WTC11 (cell line): ENCODE results near the gene RAB26. TPM values are rescaled to one million over a fixed set of nuclear protein-coding genes. Genes with fewer than 3 reads are reported as not detected.

Experiments used
- ATAC-seq: fragments of 200-7000 bp; cut with Tn5 transposase; 2 replicates; pipeline ENCODE4 v1.10.0; 2021; ENCODE audit warnings: mild to moderate bottlenecking, moderate library complexity
- CTCF ChIA-PET: fragments of 300-600 bp; sonication (Branson Sonifier 250); formaldehyde crosslinking; loops from one replicate; lab custom pipeline; 2021; ENCODE audit warnings: antibody characterized with exemption; lab: Charles Lee
- POLR2A ChIA-PET: fragments of 350-600 bp; sonication (Branson Sonifier 250); formaldehyde crosslinking; loops from one replicate; lab custom pipeline; 2021; ENCODE audit warnings: antibody characterized with exemption; lab: Charles Lee
- DNase-seq: peaks from one replicate; pipeline ENCODE4 v3.0.0; 2021; ENCODE audit warnings: low spot score
- H3K27ac Mint-ChIP-seq: 2 replicates; pipeline ENCODE4 v1.8.0; 2021; ENCODE audit warnings: mixed read lengths
- H3K27me3 Mint-ChIP-seq: 2 replicates; pipeline ENCODE4 v1.8.0; 2021; ENCODE audit warnings: low read depth, mild to moderate bottlenecking, moderate library complexity, mixed read lengths
- H3K36me3 Mint-ChIP-seq: 2 replicates; pipeline ENCODE4 v1.8.0; 2021; ENCODE audit warnings: mixed read lengths
- H3K4me1 Mint-ChIP-seq: 2 replicates; pipeline ENCODE4 v1.8.0; 2022; ENCODE audit warnings: mixed read lengths
- H3K4me3 Mint-ChIP-seq: 2 replicates; pipeline ENCODE4 v1.8.0; 2021; ENCODE audit warnings: mild to moderate bottlenecking, moderate library complexity, mixed read lengths
- H3K9me3 Mint-ChIP-seq: 2 replicates; pipeline ENCODE4 v1.8.0; 2021; ENCODE audit warnings: mixed read lengths
- AR ChIP-seq: fragments of 250-450 bp; sonication (Bioruptor Pico); IDR thresholded peaks from 2 replicates; pipeline ENCODE4 v1.9.0; 2021; ENCODE audit warnings: mild to moderate bottlenecking
- CDX4 ChIP-seq: fragments of 250-450 bp; sonication (Bioruptor Pico); IDR thresholded peaks from 2 replicates; pipeline ENCODE4 v1.9.0; 2021; ENCODE audit warnings: moderate library complexity, mild to moderate bottlenecking, inconsistent platforms, borderline replicate concordance
- EMX1 ChIP-seq: fragments of 250-450 bp; sonication (Bioruptor Pico); IDR thresholded peaks from 2 replicates; pipeline ENCODE4 v1.8.0; 2021; ENCODE audit warnings: mild to moderate bottlenecking
- FOXJ3 ChIP-seq: sonication (generic); formaldehyde crosslinking; IDR thresholded peaks from 2 replicates; pipeline ENCODE4 v1.9.0; 2021; ENCODE audit warnings: missing genetic modification reagents, mild to moderate bottlenecking, borderline replicate concordance
- MLX ChIP-seq: sonication (generic); formaldehyde crosslinking; IDR thresholded peaks from 2 replicates; pipeline ENCODE4 v1.8.1; 2023; ENCODE audit warnings: mild to moderate bottlenecking, missing genetic modification reagents, moderate library complexity
- PRRX2 ChIP-seq: fragments of 250-450 bp; sonication (Bioruptor Pico); IDR thresholded peaks from 2 replicates; pipeline ENCODE4 v1.8.0; 2021; ENCODE audit warnings: mild to moderate bottlenecking
- SMAD3 ChIP-seq: sonication (generic); formaldehyde crosslinking; IDR thresholded peaks from 2 replicates; pipeline ENCODE4 v1.8.0; 2022; ENCODE audit warnings: missing genetic modification reagents, mild to moderate bottlenecking, borderline replicate concordance
- SMAD4 ChIP-seq: sonication (generic); formaldehyde crosslinking; IDR thresholded peaks from 2 replicates; pipeline ENCODE4 v1.8.0; 2022; ENCODE audit warnings: mild to moderate bottlenecking, missing genetic modification reagents
- SOX15 ChIP-seq: fragments of 250-450 bp; sonication (Bioruptor Pico); IDR thresholded peaks from 2 replicates; pipeline ENCODE4 v1.9.0; 2021; ENCODE audit warnings: mild to moderate bottlenecking
- SP1 ChIP-seq: sonication (generic); formaldehyde crosslinking; conservative IDR thresholded peaks from 2 replicates; pipeline ENCODE4 v1.8.1; 2022; ENCODE audit warnings: missing genetic modification reagents
- TEAD4 ChIP-seq: sonication (generic); formaldehyde crosslinking; IDR thresholded peaks from 2 replicates; pipeline ENCODE4 v1.8.0; 2022; ENCODE audit warnings: mild to moderate bottlenecking, missing genetic modification reagents
- USF2 ChIP-seq: sonication (generic); formaldehyde crosslinking; IDR thresholded peaks from 2 replicates; pipeline ENCODE4 v1.8.1; 2023; ENCODE audit warnings: mild to moderate bottlenecking, missing genetic modification reagents, moderate library complexity
- ZNF121 ChIP-seq: sonication (generic); formaldehyde crosslinking; IDR thresholded peaks from 2 replicates; pipeline ENCODE4 v1.8.0; 2023; ENCODE audit warnings: missing genetic modification reagents
- ZNF317 ChIP-seq: sonication (generic); formaldehyde crosslinking; IDR thresholded peaks from 2 replicates; pipeline ENCODE4 v1.8.1; 2023; ENCODE audit warnings: low read depth, mild to moderate bottlenecking, moderate library complexity, missing genetic modification reagents, borderline replicate concordance
- ZNF532 ChIP-seq: fragments of 250-450 bp; sonication (Bioruptor Pico); IDR thresholded peaks from 2 replicates; pipeline ENCODE4 v1.9.0; 2021; ENCODE audit warnings: mild to moderate bottlenecking, borderline replicate concordance
- ZSCAN18 ChIP-seq: fragments of 250-450 bp; sonication (Bioruptor Pico); IDR thresholded peaks from 2 replicates; pipeline ENCODE4 v2.1.2; 2022; ENCODE audit warnings: mild to moderate bottlenecking, moderate library complexity
- total RNA-seq: library from RNA; stranded (reverse); gene quantifications from 3 replicates; pipeline ENCODE4 v1.2.3, GENCODE V29; 2021

RAB26 gene
- total RNA-seq, 1 experiment from 2014 or later, result 7.3 TPM

GRCh38 chr16:2158262-2158638 is 9.8 kb downstream of the RAB26 start:
- no peaks in the 10 kb centered on the region; the same call in 1 of the 2 replicates for H3K27me3 Mint-ChIP-seq
- peaks cover 29% of the 10 kb centered on the region for H3K4me1 Mint-ChIP-seq
- no peak for ATAC-seq
- peak overlapping the region; percentile 68; the same call in 1 of the 2 replicates for H3K27ac Mint-ChIP-seq
- POLR2A ChIA-PET, result no interaction called here
- CTCF ChIA-PET, result interaction anchor here (1.3 kb wide), 1 partner anchor 37 kb away, joined by 4 read pairs; no protein-coding TSS in a partner anchor
- TF ChIP-seq SMAD3 (CRISPR knock-in tag) (no peak), SMAD4 (CRISPR knock-in tag) (no peak), AR (CRISPR knock-in tag) (no peak), ZNF121 (CRISPR knock-in tag) (no peak), SP1 (no peak), EMX1 (CRISPR knock-in tag) (no peak)
- TF ChIP-seq, all 79 proteins: peak for 0
- Mint-ChIP-seq H3K9me3 (no peaks in the 10 kb centered on the region), H3K4me3 (peak overlapping the region; percentile 99; the same call in 1 of the 2 replicates), H3K36me3 (peaks cover 23% of the 10 kb centered on the region)
- no peak for DNase-seq

GRCh38 chr16:2159175-2159838 is 10.9 kb downstream of the RAB26 start:
- no peak overlapping the region for H3K4me3 Mint-ChIP-seq
- peak overlapping the region; percentile 84 for H3K27ac Mint-ChIP-seq
- CTCF ChIA-PET, result interaction anchor here (1.6 kb wide), 1 partner anchor 19 kb away, joined by 4 read pairs; no protein-coding TSS in a partner anchor
- POLR2A ChIA-PET, result interaction anchor here (0.6 kb wide), 2 partner anchors 9 to 175 kb away, joined by 3 to 4 read pairs; partner anchors contain the start of gene GFER
- H3K9me3 Mint-ChIP-seq, result no peaks in the 10 kb centered on the region
- peaks cover 14% of the 10 kb centered on the region for H3K36me3 Mint-ChIP-seq
- no peak for ATAC-seq
- TF ChIP-seq CDX4 (CRISPR knock-in tag) (no peak), SMAD4 (CRISPR knock-in tag) (no peak), MLX (CRISPR knock-in tag) (no peak), ZSCAN18 (CRISPR knock-in tag) (no peak), PRRX2 (CRISPR knock-in tag) (no peak), USF2 (CRISPR knock-in tag) (no peak), FOXJ3 (no peak), ZNF532 (CRISPR knock-in tag) (no peak), TEAD4 (CRISPR knock-in tag) (no peak), SOX15 (CRISPR knock-in tag) (no peak), ZNF317 (no peak)
- no peaks in the 10 kb centered on the region; the same call in 1 of the 2 replicates for H3K27me3 Mint-ChIP-seq
- peaks cover 26% of the 10 kb centered on the region for H3K4me1 Mint-ChIP-seq
- no peak for DNase-seq
